Stomach (tissue), 9 donors: ENCODE measurements around the gene SULT2A1. TPM values are rescaled to one million over a fixed set of nuclear protein-coding genes. Genes with fewer than 3 reads are reported as not detected.

Source experiments
- DNase-seq, 2 donors: peaks; one replicate each; pipeline versions ENCODE4 v3.0.0 to v3.0.0-alpha.2; 2013 to 2019
- H3K27ac ChIP-seq, 5 donors: fragments of 200-600 bp in 4 of 5; sonication (generic) in 4 of 5; one replicate each; pipeline ENCODE4 v1.5.1; 2013 to 2019; ENCODE audit warnings: mild to moderate bottlenecking in 1 of 5, moderate library complexity in 1 of 5
- H3K27me3 ChIP-seq, 3 donors: fragments of 200-600 bp; sonication (generic); one replicate each; pipeline ENCODE4 v1.5.1; 2017 to 2019; ENCODE audit warnings: mixed run types in 1 of 3
- H3K36me3 ChIP-seq, 4 donors: fragments of 200-600 bp; sonication (generic); 1 replicate in 3 of 4; 2 replicates in 1 of 4; pipeline ENCODE4 v1.5.1; 2016 to 2019
- H3K4me1 ChIP-seq, 4 donors: fragments of 200-600 bp; sonication (generic); one replicate each; pipeline ENCODE4 v1.5.1; 2016 to 2019
- H3K4me3 ChIP-seq, 4 donors: fragments of 200-600 bp; sonication (generic) in 3 of 4; one replicate each; pipeline ENCODE4 v1.5.1; 2016 to 2019; ENCODE audit warnings: mild to moderate bottlenecking in 1 of 4
- H3K9me3 ChIP-seq, 4 donors: fragments of 200-600 bp; sonication (generic); one replicate each; pipeline ENCODE4 v1.5.1; 2016 to 2019
- EP300 ChIP-seq: sonication (generic); formaldehyde crosslinking; IDR thresholded peaks from one replicate; pipeline ENCODE4 v1.6.1; 2017; ENCODE audit warnings: antibody characterized with exemption
- POLR2A ChIP-seq, 4 donors: fragments of 450-650 bp; IDR thresholded peaks; one replicate each; pipeline ENCODE4 v1.6.1; 2016; ENCODE audit warnings: antibody characterized with exemption in 4 of 4, control low read depth in 2 of 4, mild to moderate bottlenecking in 1 of 4, moderate library complexity in 1 of 4
- POLR2AphosphoS5 ChIP-seq, 3 donors: sonication (generic); formaldehyde crosslinking; IDR thresholded peaks; one replicate each; pipeline ENCODE4 v1.6.1; 2016; ENCODE audit warnings: antibody characterized with exemption in 3 of 3
- WGBS, 5 donors: extraction: QIAGEN DNeasy Blood & Tissue Kit in 3 of 5; methylation state at CpG; one replicate each; pipeline versions ENCODE4 v1.1.5 to v1.1.7; 2013 to 2018; 5-methylcytosine and 5-hydroxymethylcytosine counted together
- intact Hi-C: fragments of 100-400 bp; cut with DNase I; formaldehyde crosslinking; loops from one replicate; pipeline ENCODE4 v1.15.1; 2023; ENCODE audit warnings: low total_unique reads
- polyA plus RNA-seq, 3 donors: library from polyadenylated mRNA; stranded (reverse); fragments of 200-250 nt; gene quantifications; one replicate each; pipeline ENCODE4 v1.2.3, GENCODE V29; 2013
- total RNA-seq, 5 donors: library from RNA; depleted of rRNA; stranded (reverse); fragments of >200 nt; gene quantifications; one replicate each; pipeline versions ENCODE4 v1.1.0 to v1.2.3, GENCODE V29; 2014 to 2016
- TF ChIP-seq, protein P1 (sequence below), 7 experiments: fragments of 450-650 bp in 4 of 7; fragments of 200-600 bp in 3 of 7; sonication (generic) in 3 of 7; IDR thresholded peaks; one replicate each; pipeline ENCODE4 v1.5.1; 2016 to 2019; ENCODE audit warnings: antibody characterized with exemption in 7 of 7, control low read depth in 2 of 7, mild to moderate bottlenecking in 1 of 7
- donor health status: healthy with polysubstance abuse.
- donor health status: Bipolar disorder and iron deficiency.
- donor health status: healthy.

SULT2A1 gene
- total and polyA plus RNA-seq, 8 donors = 0.48 to 16.5 (median 8.5) TPM; not detected in 3

DNA sequence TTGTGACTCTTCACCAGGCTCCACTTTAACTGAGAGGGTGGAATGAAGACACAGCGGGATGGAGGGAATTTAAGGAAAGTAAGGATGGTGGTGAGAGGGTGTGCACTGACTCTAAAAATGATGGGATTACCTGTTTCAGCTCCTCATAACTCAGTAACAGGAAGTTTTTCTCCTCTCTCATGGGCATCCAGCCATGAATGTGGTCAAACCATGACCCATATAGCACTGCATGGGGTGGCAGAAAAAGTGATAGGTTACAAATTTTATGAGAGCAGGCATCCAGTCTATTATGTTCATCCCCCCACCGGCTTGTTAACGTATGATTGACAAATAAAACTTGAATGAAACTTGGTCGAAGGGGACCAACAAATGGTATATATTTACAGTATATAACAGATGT is 7.2 kb downstream of the SULT2A1 start:
- H3K4me3 ChIP-seq = no peak overlapping the region
- no peaks in the 10 kb centered on the region for H3K36me3 ChIP-seq
- DNase-seq = no peak
- intact Hi-C loops = no loop called here
- WGBS, 5 donors = 68 to 92% (median 84%) methylated on average over 4 of the region's 4 CpGs
- no peak overlapping the region for H3K27ac ChIP-seq
- H3K9me3 ChIP-seq = no peaks in the 10 kb centered on the region
- H3K27me3 ChIP-seq = peaks cover 0 to 36% (median 0%) of the 10 kb centered on the region in 3 donors
- no peaks in the 10 kb centered on the region for H3K4me1 ChIP-seq
- TF ChIP-seq POLR2A (IDR thresholded peaks at IDR 0.05) (no peak), POLR2AphosphoS5 (IDR thresholded peaks at IDR 0.05) (no peak), EP300 (no peak)
- TF ChIP-seq, protein P1, sequence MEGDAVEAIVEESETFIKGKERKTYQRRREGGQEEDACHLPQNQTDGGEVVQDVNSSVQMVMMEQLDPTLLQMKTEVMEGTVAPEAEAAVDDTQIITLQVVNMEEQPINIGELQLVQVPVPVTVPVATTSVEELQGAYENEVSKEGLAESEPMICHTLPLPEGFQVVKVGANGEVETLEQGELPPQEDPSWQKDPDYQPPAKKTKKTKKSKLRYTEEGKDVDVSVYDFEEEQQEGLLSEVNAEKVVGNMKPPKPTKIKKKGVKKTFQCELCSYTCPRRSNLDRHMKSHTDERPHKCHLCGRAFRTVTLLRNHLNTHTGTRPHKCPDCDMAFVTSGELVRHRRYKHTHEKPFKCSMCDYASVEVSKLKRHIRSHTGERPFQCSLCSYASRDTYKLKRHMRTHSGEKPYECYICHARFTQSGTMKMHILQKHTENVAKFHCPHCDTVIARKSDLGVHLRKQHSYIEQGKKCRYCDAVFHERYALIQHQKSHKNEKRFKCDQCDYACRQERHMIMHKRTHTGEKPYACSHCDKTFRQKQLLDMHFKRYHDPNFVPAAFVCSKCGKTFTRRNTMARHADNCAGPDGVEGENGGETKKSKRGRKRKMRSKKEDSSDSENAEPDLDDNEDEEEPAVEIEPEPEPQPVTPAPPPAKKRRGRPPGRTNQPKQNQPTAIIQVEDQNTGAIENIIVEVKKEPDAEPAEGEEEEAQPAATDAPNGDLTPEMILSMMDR (IDR thresholded peaks at IDR 0.05) = no peak

DNA sequence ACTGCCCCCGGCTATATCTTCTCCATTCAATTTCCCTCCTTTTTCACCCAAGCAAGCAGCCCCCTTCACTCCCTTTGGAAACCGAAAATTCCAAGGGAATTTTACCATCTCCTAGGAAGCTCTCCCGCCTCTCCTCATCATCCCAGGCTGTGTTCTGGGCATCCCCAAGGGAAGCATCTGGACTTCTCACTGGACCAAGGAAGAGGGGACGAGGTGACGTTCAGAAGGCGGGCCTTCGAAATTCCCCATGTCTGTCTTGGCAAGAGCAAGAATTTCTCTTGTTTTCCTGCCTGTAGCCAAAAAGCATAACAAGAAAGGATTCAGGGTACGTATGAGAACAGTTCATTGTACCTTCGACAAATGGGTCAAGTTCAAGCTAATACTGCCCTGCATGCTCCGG is 20.9 kb downstream of the SULT2A1 start:
- intact Hi-C loops = no loop called here
- TF ChIP-seq, protein P1 (IDR thresholded peaks at IDR 0.05) = no peak
- TF ChIP-seq POLR2A (IDR thresholded peaks at IDR 0.05) = no peak
- no peak for TF ChIP-seq EP300
- TF ChIP-seq POLR2AphosphoS5 (IDR thresholded peaks at IDR 0.05) = no peak

DNA sequence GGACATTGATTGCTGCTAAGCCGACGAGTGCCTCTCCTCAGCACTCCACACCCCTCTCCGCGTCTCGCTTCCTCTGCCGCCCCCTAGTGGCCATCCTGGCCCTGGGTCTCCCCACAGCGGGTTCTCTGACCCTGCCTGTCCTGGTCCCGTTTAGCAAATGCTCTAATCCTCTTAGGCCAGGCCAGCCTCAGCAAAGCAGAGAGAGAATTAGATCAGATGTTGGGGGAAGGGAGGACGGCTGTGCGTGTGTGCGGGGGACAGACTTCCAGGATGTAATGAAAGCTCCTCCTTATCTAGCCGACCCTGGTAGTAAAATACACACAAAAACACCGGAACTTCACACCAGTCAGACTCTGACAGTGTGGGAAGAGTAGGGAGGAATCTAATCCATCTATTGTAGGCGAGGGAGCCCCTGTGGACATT is 22.6 kb downstream of the SULT2A1 start:
- H3K36me3 ChIP-seq = no peaks in the 10 kb centered on the region
- H3K4me3 ChIP-seq = no peak overlapping the region
- intact Hi-C loops = no loop called here
- no peak overlapping the region for H3K27ac ChIP-seq
- DNase-seq = peak; percentile 83 to 92
- WGBS, 5 donors = 8 to 13% (median 10%) methylated on average over 14 of the region's 14 CpGs
- H3K27me3 ChIP-seq = peaks cover 0 to 30% (median 11%) of the 10 kb centered on the region in 3 donors
- H3K9me3 ChIP-seq = peaks cover 0 to 10% (median 0%) of the 10 kb centered on the region in 4 donors
- TF ChIP-seq, protein P1 (IDR thresholded peaks at IDR 0.05) = peak in 5 of 7 experiments; percentile 53 to 89 (median 83)
- TF ChIP-seq EP300 (no peak), POLR2AphosphoS5 (IDR thresholded peaks at IDR 0.05) (no peak), POLR2A (IDR thresholded peaks at IDR 0.05) (no peak)
- no peaks in the 10 kb centered on the region for H3K4me1 ChIP-seq

More for the DNA sequence above, 20.9 kb downstream of the SULT2A1 start:
- Histone ChIP-seq H3K9me3 (peaks cover 0 to 10% (median 0%) of the 10 kb centered on the region in 4 donors), H3K36me3 (no peaks in the 10 kb centered on the region), H3K27me3 (peaks cover 0 to 19% (median 11%) of the 10 kb centered on the region in 3 donors), H3K4me1 (no peaks in the 10 kb centered on the region), H3K4me3 (no peak overlapping the region), H3K27ac (no peak overlapping the region)
- WGBS, 5 donors = 56 to 74% (median 64%) methylated on average over 10 of the region's 10 CpGs
- peak in 1 of 2 donors; percentile 25 for DNase-seq

DNA sequence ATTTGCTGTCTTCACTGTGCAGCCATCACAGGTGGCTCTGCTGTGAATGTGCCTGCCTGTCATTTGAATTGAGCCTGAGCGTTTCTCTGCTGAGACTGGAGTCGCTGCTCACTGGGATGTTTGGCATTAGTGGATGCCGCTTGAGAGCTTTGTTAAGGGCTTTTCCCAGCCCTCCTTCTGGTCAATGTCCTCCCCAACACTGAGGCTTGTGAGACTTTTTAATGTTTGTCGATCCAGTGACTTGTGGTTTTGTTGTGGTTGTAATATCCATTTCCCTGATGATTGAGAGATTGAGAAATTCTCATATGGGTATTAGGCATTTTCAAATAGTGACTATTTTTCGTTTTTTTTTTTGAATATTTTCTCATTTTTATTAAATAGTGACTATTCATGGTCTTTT is 24.5 kb downstream of the SULT2A1 start:
- H3K27ac ChIP-seq = no peak overlapping the region
- H3K4me1 ChIP-seq = no peaks in the 10 kb centered on the region
- WGBS, 5 donors = 81 to 89% (median 89%) methylated on average over 5 of the region's 5 CpGs
- peaks cover 0 to 39% (median 11%) of the 10 kb centered on the region in 3 donors for H3K27me3 ChIP-seq
- DNase-seq = no peak
- TF ChIP-seq EP300 = no peak
- no peak for TF ChIP-seq POLR2AphosphoS5 (IDR thresholded peaks at IDR 0.05)
- no peak for TF ChIP-seq POLR2A (IDR thresholded peaks at IDR 0.05)
- TF ChIP-seq, protein P1 (IDR thresholded peaks at IDR 0.05) = no peak
- H3K36me3 ChIP-seq = no peaks in the 10 kb centered on the region
- H3K9me3 ChIP-seq = peaks cover 0 to 10% (median 0%) of the 10 kb centered on the region in 4 donors
- H3K4me3 ChIP-seq = no peak overlapping the region
- intact Hi-C loops = no loop called here
